Measurements from ENCODE around the gene GATAD2A.

DNA sequence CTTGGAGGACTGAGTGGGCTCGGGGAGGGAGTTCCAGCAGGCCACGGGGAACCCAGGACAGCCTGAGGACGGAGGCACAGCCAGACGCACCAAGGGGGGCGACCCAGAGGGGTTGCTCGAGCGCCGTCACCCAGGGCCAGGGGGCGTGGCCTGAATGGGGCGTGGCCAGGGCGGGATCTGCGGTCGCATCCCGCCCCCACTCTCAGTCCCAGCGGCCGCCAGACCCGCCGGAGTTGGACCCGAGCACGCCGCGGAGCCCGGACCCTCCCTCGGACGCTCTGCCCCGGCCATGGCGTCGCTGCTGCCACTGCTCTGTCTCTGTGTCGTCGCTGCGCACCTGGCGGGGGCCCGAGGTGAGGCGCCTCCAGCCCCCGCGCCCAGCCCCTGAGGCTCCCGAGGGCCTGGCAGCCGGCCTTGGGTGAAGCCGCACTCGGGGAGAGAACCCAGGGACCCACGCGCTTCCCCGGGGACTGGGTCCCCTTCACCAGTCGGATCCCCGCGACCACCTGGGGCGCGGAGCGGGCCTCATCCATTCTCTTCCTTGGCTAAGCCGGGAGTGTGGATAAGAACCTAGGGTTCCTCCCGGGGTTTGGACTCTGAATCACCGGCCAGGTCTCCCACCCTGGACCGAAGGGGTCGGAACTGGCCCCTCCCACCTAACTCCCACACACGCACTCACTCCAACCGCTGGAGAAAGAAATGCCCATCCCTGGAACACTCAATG, 132.7 kb downstream of the GATAD2A start, which contains the start of gene CILP2:
- TF ChIP-seq, protein P1, sequence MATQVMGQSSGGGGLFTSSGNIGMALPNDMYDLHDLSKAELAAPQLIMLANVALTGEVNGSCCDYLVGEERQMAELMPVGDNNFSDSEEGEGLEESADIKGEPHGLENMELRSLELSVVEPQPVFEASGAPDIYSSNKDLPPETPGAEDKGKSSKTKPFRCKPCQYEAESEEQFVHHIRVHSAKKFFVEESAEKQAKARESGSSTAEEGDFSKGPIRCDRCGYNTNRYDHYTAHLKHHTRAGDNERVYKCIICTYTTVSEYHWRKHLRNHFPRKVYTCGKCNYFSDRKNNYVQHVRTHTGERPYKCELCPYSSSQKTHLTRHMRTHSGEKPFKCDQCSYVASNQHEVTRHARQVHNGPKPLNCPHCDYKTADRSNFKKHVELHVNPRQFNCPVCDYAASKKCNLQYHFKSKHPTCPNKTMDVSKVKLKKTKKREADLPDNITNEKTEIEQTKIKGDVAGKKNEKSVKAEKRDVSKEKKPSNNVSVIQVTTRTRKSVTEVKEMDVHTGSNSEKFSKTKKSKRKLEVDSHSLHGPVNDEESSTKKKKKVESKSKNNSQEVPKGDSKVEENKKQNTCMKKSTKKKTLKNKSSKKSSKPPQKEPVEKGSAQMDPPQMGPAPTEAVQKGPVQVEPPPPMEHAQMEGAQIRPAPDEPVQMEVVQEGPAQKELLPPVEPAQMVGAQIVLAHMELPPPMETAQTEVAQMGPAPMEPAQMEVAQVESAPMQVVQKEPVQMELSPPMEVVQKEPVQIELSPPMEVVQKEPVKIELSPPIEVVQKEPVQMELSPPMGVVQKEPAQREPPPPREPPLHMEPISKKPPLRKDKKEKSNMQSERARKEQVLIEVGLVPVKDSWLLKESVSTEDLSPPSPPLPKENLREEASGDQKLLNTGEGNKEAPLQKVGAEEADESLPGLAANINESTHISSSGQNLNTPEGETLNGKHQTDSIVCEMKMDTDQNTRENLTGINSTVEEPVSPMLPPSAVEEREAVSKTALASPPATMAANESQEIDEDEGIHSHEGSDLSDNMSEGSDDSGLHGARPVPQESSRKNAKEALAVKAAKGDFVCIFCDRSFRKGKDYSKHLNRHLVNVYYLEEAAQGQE (IDR thresholded peaks at IDR 0.05; ENCODE audit: insufficient replicate concordance, low read depth) = no peak
- TF ChIP-seq CTCF (IDR thresholded peaks at IDR 0.05; ENCODE audit: insufficient read depth, low read length) (no peak), POLR2AphosphoS5 (IDR thresholded peaks at IDR 0.05; ENCODE audit: low read depth) (no peak), GABPA (IDR thresholded peaks at IDR 0.05; ENCODE audit: low read depth) (no peak)
